Mucosa of gallbladder (tissue), 1 donor: ENCODE results near the gene LEFTY2. TPM values are rescaled to one million over a fixed set of nuclear protein-coding genes. Genes with fewer than 3 reads are reported as not detected.
"Not testable (repeated sequence)": the region's sequence is repeated elsewhere in the genome, so short reads cannot be mapped to it uniquely, and the experiment has no call there.

Experiments
- DNase-seq: peaks from one replicate; pipeline ENCODE4 v3.0.0-alpha.2; 2020; ENCODE audit warnings: low spot score
- total RNA-seq: library from RNA; stranded (reverse); gene quantifications from one replicate; pipeline ENCODE4 v1.2.1, GENCODE V29; 2021
- donor health status: DM: no; HTN: no; CAD: no.

LEFTY2 gene
- total RNA-seq, 1 donor from 2014 or later = 0.23 TPM

DNA sequence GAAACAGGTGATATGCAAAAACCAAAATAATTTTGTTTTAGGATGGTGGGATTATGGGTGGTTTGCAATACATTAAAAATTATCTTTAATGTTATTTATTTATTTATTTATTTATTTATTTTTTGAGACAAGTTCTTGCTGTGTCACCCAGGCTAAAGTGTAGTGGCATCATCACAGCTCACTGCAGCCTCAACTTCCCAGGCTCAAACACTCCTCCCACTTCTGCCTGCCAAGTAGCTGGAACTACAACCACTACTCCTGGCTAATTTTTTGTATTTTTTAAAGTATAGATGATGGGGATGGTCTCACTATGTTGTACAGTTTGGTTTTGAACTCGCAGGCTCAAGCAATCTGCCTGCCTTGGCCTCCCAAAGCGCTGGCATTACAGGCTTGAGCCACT, 10.5 kb downstream of the LEFTY2 start:
- DNase-seq = no peak

- DNase-seq = not testable (repeated sequence)
Measured at GRCh38 chr1:225929462-225929861, 11.6 kb downstream of the LEFTY2 start.

DNA sequence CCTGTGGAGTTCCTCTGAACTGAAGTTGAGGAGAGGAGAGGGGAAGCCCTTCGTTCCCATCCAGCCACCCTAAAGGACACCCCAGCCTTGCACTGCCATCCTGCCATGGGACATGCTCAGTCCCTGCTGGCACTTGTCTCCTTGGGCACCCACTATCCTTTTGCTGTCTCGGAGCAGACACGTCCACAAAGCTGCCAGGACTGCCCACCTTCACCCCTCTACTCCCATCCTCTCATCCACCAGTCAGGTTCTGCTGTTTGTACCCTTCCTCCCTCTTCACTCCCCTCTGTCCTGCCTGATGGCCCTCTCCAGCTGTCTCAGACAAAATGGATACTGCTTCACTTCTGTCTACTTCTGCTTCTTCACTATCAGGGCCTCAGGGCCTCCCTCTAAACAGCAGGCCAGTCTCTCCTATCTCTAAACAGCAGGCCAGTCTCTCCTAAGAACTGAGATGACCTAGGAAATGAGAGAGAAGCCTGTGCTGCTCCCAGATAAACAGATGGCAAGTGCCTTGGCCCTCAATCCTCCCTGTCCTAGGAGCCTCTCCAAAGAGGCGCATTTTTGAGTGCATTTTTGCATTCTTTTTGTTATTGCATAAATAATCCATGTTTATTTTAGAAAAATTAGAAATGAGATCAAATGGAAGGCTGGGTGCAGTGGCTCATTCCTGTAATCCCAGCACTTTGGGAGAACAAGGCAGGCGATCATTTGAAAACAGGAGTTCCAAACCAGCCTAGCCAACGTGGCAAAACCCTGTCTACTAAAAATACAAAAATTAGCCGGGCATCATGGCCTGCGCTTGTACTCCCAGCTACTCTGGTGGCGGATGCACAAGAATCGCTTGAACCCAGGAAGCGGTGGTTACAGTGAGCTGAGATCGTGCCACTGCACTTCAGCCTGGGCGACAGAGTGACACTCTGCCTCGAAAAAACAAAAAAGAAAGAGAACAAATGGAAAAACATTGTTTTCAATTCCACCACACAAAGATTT, 12.5 kb downstream of the LEFTY2 start:
- DNase-seq = no peak

DNA sequence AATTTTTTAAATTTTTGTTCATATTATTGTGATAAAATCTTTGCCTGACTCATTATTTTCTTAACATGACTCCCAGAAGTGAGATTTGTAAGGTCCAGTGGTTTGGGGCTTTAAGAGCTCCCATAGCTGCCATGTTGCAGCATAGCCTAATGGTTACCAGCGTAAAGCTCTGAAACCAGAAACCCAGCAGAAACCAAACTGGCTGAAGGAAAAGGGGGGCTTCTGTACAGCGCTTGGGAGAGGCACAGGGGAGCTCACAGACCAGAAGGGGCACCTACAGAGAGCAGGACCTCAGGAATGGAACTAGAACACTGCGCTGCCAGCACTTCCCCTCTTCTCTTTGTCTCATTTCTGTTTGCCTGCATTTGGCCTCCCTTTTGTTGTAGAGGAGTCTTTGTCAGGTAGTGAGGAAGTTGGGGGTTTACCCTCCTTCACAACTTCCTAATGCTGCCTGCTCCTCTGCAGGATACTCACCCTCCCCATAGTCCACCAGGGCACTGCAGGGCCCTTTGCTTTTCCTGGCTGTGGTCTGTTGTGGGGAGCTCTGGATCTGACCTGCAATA, 14.4 kb downstream of the LEFTY2 start:
- DNase-seq = no peak

DNA sequence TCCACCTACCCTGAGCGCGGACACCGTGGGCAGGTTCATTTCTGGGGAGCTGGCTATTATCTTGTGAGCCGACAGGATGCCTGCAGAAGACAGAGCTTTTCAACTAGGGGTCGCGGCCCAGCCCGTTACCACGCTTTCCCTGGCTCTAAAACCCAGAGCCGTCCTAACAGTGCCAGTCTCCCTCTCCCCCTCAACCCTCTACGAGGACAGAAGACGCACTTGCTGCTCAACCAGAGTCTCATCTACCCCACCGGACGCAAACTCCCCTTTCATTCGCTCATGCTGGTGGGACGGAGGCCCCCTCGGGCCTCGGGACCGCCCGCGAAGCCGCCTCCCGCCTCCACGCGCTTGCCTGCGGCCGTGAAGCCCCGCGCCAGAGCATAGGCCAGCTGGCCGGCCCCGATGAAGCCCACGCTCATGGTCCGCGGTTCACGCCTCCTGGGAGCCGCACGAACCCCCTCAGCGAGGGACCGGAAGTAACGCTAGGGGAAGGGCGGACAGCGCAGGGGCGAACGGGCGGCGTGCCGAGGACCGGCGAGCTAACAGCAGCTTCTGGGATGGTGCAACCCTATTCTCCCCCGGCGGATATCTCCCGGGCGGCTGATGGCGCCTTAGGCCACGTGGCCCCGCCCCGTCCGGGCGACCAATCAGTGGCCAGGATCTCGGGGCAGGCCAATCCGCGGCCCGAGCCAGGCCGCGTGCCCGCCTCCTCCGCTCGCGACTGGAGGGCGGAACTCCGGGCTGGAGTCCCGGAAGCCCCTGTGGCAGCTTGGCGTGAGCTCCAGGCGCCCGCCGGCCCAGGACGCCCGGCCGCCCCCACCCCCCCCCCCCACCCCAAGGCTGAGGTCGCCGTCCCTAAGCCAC, 17.1 kb downstream of the LEFTY2 start, which contains the start of gene PYCR2:
PYCR2 (minus strand) TSS at position 559 of the 864 bp plus-strand sequence; CDS start at position 419, 140 bp downstream.
- peak; percentile 96 for DNase-seq

DNA sequence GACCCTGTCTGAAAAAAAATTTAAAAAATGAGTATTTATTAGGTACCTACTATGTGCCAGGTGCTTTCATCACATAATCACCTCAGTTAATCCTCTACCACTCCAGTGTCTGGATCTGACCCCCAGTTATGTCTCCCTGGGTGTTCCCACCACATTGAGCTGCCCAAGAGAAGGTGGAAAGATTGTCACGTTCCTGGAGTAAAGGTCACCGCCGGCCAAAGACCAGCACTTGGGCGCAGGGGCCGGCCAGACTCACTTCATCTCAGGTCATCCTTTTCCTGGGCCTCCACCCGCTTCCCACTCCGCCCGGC, 17.7 kb downstream of the LEFTY2 start:
- no peak for DNase-seq

DNA sequence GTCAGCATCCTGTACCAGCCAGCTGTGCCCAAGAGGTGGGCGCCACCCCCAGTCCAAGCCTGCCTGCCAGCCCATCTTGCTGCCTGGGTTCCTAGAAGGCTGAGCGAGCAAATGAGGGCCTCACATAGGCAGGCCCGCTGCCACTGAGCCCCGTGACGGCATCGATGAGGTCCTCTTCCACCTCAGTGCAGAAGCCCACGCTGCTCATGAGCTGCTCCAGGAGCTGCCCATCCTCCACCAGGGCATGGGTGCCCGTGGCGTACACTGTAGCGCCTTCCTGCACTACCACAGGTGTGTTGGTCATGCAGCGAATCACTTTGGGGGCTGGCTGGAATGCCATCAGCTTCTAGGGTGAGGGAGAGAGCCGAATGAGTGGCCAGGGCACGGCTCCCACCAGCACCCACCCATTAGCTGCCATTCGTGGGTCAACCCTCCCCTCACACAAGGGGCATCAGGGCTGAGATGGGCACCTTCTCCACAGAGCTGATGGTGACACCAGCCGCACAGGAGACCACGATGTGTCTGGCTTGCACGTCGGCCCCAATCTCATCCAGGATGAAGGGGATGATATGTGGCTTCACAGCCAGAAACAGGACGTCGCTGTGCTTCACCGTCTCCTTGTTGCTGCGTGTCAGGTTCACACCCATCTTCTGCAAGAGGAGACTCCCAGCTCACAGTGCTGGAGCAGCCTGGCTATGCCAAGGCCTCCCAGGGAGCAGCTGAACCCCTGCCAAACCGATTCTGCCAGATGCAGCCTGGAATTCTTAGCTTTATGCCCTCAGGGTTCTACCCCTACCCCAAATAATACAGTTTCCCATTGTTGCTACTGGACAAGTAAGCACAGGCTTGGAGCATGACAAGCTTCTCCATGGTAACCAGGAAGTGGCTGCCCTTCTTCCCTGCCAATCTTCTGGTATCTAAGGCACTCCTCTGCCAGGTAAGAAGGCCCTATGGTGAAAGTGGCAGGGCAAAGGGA, 19.0 kb downstream of the LEFTY2 start:
- DNase-seq = peak; percentile 36

DNA sequence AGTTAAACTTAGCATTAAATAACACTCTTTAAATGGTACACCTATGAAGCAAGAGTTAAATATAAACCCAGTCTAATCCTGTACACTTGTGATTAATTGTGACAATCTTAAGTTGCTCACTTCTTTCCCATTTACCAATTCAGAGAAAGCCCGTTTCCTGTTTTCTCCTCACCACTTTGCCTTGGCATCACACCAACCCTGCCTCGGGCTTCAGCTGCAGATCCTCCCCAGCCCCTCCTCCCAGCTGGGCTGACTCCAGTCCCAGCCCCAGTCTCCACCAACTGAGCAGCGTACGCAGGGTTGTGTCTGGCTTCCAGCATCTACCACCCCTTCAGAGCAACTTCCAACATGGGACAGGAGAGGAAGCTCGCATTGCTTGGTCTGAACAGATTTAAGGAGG, 21.1 kb downstream of the LEFTY2 start:
- peak; percentile 59 for DNase-seq

DNA sequence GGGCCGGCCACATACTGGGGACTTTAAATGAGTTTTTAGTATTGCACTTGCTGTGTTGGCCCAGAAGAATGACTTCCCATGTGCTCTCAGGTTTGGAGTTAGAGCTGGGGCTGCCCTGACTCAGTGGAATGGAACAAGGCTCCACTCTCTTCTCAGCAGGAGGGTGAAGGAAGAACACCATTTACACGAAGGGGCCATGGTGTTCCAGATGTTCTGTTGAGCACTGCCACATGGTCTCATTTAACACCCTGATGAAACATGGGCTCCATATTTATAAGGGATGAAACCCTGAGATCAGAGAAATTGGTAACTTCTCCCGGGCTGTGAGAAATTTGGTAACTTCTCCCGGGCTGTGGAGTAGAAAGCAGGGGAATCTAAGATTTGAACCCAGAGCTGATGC, 22.7 kb downstream of the LEFTY2 start:
- no peak for DNase-seq

DNA sequence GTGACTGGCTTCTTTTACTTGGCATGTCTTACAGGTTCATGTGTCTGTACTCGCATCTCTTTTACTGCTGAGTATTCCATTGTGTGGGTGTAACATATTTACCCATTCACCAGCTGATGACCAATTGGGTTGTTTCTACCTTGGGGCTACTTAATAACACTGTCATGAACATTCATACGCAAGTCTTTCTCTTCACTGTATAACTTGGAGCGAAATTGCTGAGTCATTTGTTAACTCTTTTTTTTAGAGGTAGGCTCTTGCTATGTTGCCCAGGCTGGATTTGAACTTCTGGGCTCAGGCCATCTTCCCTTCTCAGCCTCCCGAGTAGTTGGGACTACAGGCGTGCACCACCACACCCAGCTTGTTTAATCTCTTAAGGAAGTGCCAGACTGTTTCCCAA, 23.5 kb downstream of the LEFTY2 start:
- no peak for DNase-seq

DNA sequence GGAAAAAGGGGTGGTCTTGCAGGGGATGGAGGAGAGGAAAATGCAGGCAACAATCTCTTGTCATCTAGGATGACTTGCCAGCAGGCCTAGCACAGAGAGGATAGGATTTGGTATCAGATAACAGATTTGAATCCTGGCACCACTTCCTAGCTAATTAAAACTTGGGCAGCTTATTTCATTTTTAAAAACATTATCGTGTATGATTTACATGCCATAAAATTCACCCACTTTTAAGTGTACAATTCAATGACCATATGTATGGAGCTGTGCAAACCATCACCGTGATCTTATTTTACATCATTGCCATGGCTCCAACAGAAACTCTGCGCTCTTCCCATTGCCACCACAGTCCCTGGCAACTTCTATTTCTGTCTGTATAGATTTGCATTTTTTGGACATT, 23.9 kb downstream of the LEFTY2 start:
- no peak for DNase-seq

GRCh38 chr1:225915538-225915991, 25.5 kb downstream of the LEFTY2 start:
- no peak for DNase-seq

DNA sequence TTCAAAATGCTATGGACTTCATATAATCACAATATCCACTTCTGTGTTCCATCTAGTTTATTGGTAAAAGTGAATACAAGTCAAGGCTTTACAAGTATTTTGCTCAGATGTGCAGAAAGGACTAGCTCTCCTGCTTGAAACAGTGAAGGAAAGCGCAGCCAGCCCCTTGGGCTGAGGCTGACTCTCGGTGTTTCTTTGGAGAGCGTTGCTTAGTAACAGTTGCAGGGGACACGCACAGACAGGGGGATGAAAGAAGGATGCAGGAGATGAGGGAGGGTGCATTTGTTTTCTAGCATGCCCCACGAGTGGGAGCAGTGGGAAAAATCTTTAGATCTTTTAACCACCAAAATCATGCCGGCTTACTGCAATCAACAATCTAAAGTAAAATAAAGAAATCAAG, 26.1 kb downstream of the LEFTY2 start:
- no peak for DNase-seq

- no peak for DNase-seq
Measured at GRCh38 chr1:225914391-225914790, 26.6 kb downstream of the LEFTY2 start.

DNA sequence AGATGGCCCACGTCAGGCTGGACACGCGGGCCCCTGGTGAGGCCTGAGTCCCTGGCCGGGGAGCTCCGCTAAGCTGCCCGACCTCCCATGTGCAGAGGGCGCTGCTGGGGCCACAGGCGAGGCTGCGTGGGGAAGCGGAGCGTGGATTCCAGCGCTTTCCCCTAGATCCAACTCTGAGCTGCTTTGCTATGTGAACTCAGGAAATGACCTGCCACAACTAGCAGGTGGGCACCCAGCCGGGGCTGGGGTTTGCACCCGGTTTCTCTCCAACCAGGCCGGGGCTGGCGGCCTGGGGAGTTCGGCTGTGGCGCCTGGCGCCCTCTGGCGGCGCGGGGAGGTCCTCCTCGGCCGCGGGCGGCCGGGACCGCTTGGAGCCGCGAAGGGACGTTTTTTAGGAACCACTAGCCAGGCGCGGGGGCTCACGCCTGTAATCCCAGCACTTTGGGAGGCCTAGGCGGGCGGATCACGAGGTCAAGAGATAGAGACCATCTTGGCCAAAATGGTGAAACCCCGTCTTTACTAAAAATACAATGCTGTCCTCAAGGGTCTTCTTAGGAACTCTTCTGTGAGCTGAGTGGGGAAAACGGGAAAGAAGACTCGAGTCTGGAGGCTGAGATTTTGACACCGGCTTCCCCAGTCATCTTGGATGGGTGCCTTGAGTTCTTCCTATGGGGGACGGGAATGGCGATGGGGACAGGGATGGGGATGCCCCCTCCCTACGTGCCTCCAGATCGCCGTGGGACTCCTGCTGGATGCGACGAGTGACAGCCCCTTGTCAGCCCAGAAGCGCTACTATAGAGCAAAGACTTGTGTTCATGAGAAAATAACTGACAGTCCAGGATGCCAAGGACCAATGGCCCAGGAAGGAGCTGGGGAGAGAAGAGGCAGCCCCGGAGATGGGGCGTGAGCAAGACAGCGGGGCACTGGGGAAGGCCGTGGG, 29.6 kb downstream of the LEFTY2 start:
- DNase-seq = peak; percentile 64

- no peak for DNase-seq
Measured at GRCh38 chr1:225909477-225909876, 31.5 kb downstream of the LEFTY2 start.

DNA sequence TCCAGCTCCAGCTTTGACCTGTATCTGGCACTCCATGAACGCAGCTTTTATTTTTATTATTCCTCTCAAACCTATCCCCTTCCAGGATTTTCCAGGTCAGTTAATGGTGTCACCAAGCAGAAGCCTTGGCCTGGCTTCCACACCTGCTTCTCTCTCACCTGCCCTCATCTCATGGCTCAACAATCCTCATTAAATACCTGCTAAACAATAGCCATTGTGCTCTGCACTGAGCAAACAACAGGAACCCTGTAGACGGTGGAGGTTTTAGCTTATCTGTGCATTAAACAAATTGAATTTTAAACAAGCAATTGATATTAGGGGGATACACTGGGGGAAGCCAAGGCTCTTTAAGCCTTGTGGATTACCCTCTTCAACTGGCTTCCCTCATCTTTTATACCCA, 32.2 kb downstream of the LEFTY2 start:
- no peak for DNase-seq

GRCh38 chr1:225908013-225908640, 32.9 kb downstream of the LEFTY2 start:
- DNase-seq = no peak

DNA sequence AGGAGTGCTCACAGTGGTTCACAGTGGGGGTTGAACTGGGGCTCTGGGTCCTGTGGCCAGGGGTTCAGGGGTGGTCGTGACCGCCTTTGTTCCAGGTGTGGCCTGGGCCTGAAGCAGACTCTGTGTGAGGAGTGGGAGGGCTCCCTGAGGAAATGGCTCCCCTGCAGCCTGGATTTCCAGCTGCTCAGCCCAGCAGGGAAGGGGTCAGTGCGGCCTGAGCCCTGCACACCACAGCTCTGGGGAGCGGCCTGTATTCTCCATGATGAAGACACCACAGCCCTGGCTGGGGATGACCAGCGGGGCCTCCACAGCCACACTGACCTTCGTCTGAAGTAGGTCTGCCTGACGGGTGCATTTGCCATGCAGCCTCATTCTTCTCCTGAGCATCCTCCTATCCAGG, 33.7 kb downstream of the LEFTY2 start:
- no peak for DNase-seq
